Epidermal melanocyte (primary cell): ENCODE data around the gene KCNE1.
"Not testable (repeated sequence)": the region's sequence is repeated elsewhere in the genome, so short reads cannot be mapped to it uniquely, and the experiment has no call there.

Experiments
- DNase-seq: peaks from one replicate; pipeline ENCODE4 v3.0.0; 2011; ENCODE audit warnings: low spot score; ENCODE audit not compliant: insufficient read length

KCNE1 gene

DNA sequence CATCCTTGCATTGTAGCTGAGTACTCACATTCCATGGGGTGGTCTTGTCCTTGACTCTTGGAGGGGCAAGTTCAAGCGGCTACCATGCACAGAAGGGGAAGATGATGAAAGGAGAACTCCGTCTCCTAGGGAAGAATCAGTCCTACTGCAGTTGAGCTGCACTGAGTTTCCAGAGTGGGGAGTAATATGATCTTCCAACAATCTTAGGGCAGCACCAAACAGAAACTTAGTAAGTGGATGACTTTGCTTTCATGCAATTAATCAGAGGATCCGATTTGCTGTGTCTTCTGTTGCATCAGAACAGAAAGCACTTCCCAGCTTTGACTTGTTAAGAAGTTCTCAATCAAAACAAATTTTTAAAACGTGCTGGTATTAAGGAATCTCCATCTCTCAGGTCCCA is 88.2 kb downstream of the KCNE1 start, which contains the start of gene SMIM34:
SMIM34 (minus strand) TSS at position 147 of the 400 bp plus-strand sequence; CDS start at position 35, 112 bp downstream.
- DNase-seq, result not testable (repeated sequence)

DNA sequence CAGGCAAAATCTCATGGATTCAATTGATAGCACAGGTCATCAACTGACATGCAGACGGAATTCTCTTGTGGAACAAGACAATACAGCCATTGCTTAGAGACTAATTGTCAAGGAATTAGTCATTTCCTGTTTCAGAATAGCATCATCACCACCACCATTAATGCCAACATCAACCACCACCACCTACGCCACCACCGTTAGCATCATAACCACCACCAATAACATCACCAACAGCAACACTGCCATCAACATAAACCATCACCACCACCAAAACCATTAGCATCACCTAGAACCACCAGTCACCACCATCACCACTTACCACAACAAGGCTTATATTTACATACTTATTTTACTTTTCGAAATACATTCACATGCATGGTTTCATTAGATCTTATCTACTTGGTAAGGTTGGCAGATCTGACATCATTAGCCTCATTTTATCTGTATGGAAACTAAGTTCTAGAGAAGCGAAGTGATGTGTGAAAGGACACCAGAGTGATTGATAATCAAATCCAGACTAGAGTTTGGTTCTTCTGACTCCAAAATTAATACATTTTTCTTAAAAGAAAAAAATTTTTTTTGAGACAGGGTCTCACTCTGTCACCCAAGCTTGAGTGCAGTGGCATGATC is 94.4 kb downstream of the KCNE1 start:
- DNase-seq, result not testable (repeated sequence)

DNA sequence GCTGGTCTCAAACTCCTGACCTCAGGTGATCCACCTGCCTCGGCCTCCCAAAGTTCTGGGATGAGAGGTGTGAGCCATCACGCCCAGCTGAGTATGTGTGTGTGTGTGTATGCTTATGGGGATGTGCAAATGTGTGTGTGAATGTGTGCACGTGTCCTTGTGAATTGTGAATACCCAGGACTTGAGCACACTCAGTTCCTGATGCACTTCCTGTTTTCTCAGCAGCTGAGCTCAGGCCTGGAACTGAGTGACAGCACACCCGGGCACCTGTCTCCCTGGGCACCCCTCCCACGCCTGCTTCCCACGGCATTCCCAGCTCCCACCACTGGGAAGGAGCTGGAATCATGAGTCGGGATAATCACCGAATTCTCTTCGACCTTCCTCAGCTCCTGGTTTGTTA is 104.7 kb downstream of the KCNE1 start:
- DNase-seq, result not testable (repeated sequence)

DNA sequence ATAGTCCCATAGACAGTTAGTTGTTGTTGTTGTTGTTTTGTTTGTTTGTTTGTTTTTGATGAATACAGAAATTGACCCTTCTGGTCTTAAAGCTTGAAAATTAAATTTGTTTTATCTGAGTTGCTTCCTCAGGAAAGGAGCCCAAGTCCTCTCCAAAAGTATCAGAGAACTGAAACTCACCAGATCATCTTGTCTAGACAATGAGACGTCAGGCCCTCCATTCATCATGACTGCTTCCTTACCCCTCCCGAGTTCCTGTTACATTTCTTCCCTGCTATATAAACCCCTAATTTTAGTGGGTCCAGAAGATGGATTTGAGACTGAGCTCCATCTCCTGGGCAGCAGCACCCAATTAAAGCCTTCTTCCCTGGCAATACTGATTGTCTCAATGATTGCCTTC is 105.3 kb downstream of the KCNE1 start:
- DNase-seq, result not testable (repeated sequence)

DNA sequence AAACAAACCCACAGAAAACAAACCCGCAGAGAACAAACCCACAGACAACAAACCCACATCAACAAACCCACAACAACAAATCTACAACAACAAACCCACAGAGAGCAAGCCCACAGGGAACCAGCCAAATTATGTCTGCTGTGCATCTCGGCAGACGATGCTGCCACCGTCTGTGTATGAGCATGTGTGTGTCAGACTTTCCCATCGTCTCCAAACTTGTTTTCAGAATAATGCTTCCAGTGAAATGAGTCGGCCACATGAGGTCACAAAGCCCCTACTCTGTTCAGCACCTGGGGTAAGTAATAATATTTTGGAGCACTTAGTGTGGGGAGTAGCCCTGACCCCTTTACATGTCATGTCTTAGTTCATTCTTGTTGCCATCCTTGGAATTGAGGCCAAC is 105.9 kb downstream of the KCNE1 start:
- DNase-seq, result not testable (repeated sequence)

DNA sequence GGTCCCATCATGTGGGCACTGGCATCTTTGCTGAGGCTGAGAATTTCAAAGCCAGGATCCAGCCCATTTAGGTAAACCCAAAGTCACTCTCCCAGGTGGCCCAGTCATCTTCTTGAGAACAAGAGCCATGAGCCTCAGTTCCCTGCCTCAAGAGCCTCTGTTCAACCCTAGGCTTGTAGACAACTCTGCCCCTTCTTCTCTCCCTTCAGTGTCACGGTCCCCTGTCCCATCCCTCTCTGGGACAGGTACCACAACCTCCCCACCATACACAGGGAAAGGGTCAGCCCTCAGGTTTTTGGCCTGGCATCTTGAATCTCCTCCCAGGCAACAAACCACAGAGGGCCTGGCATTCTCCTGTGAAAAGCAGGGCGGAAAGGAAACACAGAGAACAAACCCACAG is 106.3 kb downstream of the KCNE1 start:
- not testable (repeated sequence) for DNase-seq

DNA sequence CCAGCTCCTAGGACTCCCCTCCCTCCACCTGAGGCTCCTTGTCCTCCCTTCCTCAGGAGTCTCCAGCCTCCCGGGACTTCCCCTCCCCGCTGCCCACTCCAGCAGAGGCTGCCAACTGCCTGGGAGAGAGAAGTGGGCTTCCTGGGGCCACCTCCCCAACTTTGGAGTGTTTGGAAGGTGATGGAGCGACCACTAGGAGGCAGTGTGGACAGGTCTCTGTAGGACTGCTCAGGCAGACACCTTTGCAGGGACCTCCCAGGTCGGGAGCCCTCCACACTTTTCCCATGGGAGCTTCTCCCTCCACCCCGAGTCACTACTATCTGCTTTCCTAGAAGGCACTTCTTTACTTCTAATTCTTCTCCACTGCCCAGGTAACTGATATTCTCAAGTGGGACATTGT is 107.3 kb downstream of the KCNE1 start:
- not testable (repeated sequence) for DNase-seq

DNA sequence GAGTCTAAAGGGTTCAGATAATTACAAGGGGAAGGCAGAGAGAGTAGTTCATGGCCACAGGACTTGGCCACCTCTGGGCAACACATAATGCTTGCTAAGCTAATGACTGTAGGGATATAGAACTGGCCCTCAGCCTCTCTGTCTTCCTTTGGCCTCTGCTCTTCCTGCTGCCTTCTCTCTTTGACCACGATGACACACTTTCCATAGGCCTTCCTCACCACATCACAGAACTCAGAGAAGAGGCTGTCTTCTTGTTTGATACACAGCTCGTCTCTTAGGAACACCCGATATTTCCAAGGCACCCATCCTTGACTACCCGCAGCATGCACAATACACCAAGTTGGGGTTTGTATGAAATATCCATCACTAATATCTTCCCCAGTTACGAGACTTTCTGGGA is 111.5 kb downstream of the KCNE1 start:
- not testable (repeated sequence) for DNase-seq
